NB4 (cell line): Measurements from ENCODE around the gene CGB7.

Experiments used
- CTCF ChIP-seq: IDR thresholded peaks from one replicate; pipeline ENCODE4 v1.5.1; 2012; ENCODE audit warnings: low read depth, low read length
- POLR2A ChIP-seq: IDR thresholded peaks from 2 replicates; pipeline ENCODE4 v1.6.1; 2011; ENCODE audit warnings: mild to moderate bottlenecking; ENCODE audit not compliant: insufficient read length; ENCODE audit errors: extremely low read depth
- TF ChIP-seq, protein P1 (sequence below): IDR thresholded peaks from 2 replicates; pipeline ENCODE4 v1.6.1; 2011; ENCODE audit warnings: low read depth, low read length

DNA sequence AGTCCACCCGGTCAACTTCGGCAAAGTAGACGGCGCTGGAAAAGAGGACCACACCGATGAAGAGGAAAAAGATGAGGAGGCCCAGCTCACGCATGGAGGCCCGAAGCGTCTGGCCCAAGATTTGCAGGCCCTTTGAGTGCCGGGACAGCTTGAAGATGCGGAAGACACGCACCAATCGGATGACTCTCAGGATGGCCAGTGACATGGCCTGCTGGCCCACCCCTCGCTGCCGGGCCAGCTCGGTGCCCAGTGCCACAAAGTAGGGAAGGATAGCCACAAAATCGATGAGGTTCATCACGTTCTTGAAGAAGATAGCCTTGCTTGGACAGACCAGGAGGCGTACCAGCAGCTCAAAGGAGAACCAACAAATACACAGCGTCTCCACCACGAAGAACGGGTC lies 12.9 kb upstream of the CGB7 start:
- no peak for TF ChIP-seq CTCF
- TF ChIP-seq POLR2A: no peak
- TF ChIP-seq, protein P1, sequence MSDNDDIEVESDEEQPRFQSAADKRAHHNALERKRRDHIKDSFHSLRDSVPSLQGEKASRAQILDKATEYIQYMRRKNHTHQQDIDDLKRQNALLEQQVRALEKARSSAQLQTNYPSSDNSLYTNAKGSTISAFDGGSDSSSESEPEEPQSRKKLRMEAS: no peak
